Measurements from ENCODE around the gene LAMA2. TPM values are rescaled to one million over a fixed set of nuclear protein-coding genes. Genes with fewer than 3 reads are reported as not detected.

The LAMA2 gene
- total and polyA plus RNA-seq, 2 donors (not counting 3 experiments of a cell fraction or from before 2014, with no cell fraction given), result 0.51 to 0.75 TPM

GRCh38 chr6:129499843-129500219 lies 616.9 kb downstream of the LAMA2 start:
- H3K9ac ChIP-seq (replicated peaks; ENCODE audit: extremely low read depth, insufficient read depth, low read length), result no peak overlapping the region
- H3K4me1 ChIP-seq (ENCODE audit: control insufficient read depth, extremely low read depth, insufficient read depth, low read length), result peaks cover 34% of the 10 kb centered on the region
- no peaks in the 10 kb centered on the region for H3K9me3 ChIP-seq (replicated peaks; ENCODE audit: control insufficient read depth, insufficient read depth, low read length)
- no peaks in the 10 kb centered on the region for H4K20me1 ChIP-seq (replicated peaks; ENCODE audit: control insufficient read depth, extremely low read depth, insufficient read depth, low read length)
- FAIRE-seq (no peak), DNase-seq (ENCODE audit: low read depth, low spot score) (no peak)
- TF ChIP-seq CTCF (IDR thresholded peaks at IDR 0.05; ENCODE audit: extremely low read depth in 1 of 2, insufficient read depth in 1 of 2, low read depth in 1 of 2, low read length in 2 of 2) (no peak), POLR2A (IDR thresholded peaks at IDR 0.05; ENCODE audit: low read depth, low read length) (no peak), GATA2 (IDR thresholded peaks at IDR 0.05; ENCODE audit: insufficient read depth, insufficient read length, low read depth, low read length) (no peak), MYC (IDR thresholded peaks at IDR 0.05; ENCODE audit: low read depth, low read length) (no peak), EZH2 (IDR thresholded peaks at IDR 0.05; ENCODE audit: borderline replicate concordance, low read depth, low read length, severe bottlenecking) (no peak), POLR2AphosphoS5 (IDR thresholded peaks at IDR 0.05; ENCODE audit: insufficient read depth, low read depth, low read length) (no peak), FOS (IDR thresholded peaks at IDR 0.05; ENCODE audit: borderline replicate concordance, insufficient read depth, low read length) (no peak), JUN (IDR thresholded peaks at IDR 0.05; ENCODE audit: borderline replicate concordance, insufficient read depth, insufficient read length, low read depth) (no peak), MAX (IDR thresholded peaks at IDR 0.05; ENCODE audit: insufficient read depth, insufficient read length) (no peak)
- H2AFZ ChIP-seq (ENCODE audit: low read depth, low read length), result peak overlapping the region; percentile 79
- H3K4me2 ChIP-seq (ENCODE audit: insufficient read depth, low read length), result no peak overlapping the region
- H3K4me3 ChIP-seq (replicated peaks in 1 of 3; ENCODE audit: insufficient read depth in 1 of 3, low read depth in 1 of 3, low read length in 3 of 3), result no peak overlapping the region
- BruUV-seq (replicated peaks), result no TSS peak
- no peaks in the 10 kb centered on the region for H3K9me1 ChIP-seq (replicated peaks; ENCODE audit: control insufficient read depth, extremely low read depth, insufficient read depth, low read length)
- POLR2A ChIA-PET, result interaction anchor here (0.6 to 0.8 kb wide), 2 partner anchors 10 to 520 kb away, joined by 3 to 11 read pairs; no protein-coding TSS in a partner anchor
- no peaks in the 10 kb centered on the region for H3K36me3 ChIP-seq (ENCODE audit: control insufficient read depth in 2 of 2, extremely low read depth in 1 of 2, insufficient read depth in 2 of 2, low read length in 2 of 2)
- no peaks in the 10 kb centered on the region for H3K27me3 ChIP-seq (ENCODE audit: control insufficient read depth in 2 of 2, insufficient read depth in 2 of 2, low read length in 2 of 2)
- CTCF ChIA-PET, result interaction anchor here (0.5 to 3.2 kb wide), 45 partner anchors 10 to 1372 kb away, joined by 3 to 52 read pairs (median 5); partner anchors contain the start of genes ARHGAP18 and L3MBTL3
- intact Hi-C loops (cut with micrococcal nuclease), result loop anchor here (1.0 to 5.0 kb wide), 7 partner anchors 67 to 521 kb away; no protein-coding TSS in a partner anchor
- dilution Hi-C loops (cut with MboI; ENCODE audit: extremely low pct_ligation_motif_present, low sequenced_read_pairs), result no loop called here
- H3K27ac ChIP-seq (ENCODE audit: insufficient read depth, low read depth, low read length), result no peak overlapping the region
- H3K79me2 ChIP-seq (ENCODE audit: control insufficient read depth, insufficient read depth, low read length), result no peaks in the 10 kb centered on the region

Measured in endothelial cell of umbilical vein (primary cell).